ENCODE results near the gene SLC22A23. TPM values are rescaled to one million over a fixed set of nuclear protein-coding genes. Genes with fewer than 3 reads are reported as not detected.

SLC22A23 gene
- total RNA-seq, 1 donor from 2014 or later = 27.8 TPM

GRCh38 chr6:3346476-3346875 lies 110.4 kb downstream of the SLC22A23 start:
- Histone ChIP-seq H3K27me3 (ENCODE audit: low read depth) (no peaks in the 10 kb centered on the region), H3K9me3 (no peaks in the 10 kb centered on the region), H3K4me3 (no peak overlapping the region), H3K4me1 (peaks cover 30% of the 10 kb centered on the region), H3K27ac (no peak overlapping the region), H3K36me3 (no peaks in the 10 kb centered on the region)
- intact Hi-C loops (cut with DNase I) = no loop called here
- ATAC-seq (peak; percentile 6 to 31), DNase-seq (no peak)
- TF ChIP-seq CTCF (IDR thresholded peaks at IDR 0.05) = no peak

- ATAC-seq = peak; percentile 81 to 91
- Histone ChIP-seq H3K36me3 (no peaks in the 10 kb centered on the region), H3K4me1 (peaks cover 27% of the 10 kb centered on the region), H3K27ac (no peak overlapping the region), H3K4me3 (no peak overlapping the region), H3K9me3 (no peaks in the 10 kb centered on the region), H3K27me3 (ENCODE audit: low read depth) (no peaks in the 10 kb centered on the region)
- no peak for TF ChIP-seq CTCF (IDR thresholded peaks at IDR 0.05)
- intact Hi-C loops (cut with DNase I) = no loop called here
- DNase-seq = no peak
Measured at GRCh38 chr6:3345836-3346235, 111.0 kb downstream of the SLC22A23 start.

GRCh38 chr6:3343089-3343883 lies 113.6 kb downstream of the SLC22A23 start:
- Histone ChIP-seq H3K27me3 (ENCODE audit: low read depth) (no peaks in the 10 kb centered on the region), H3K36me3 (no peaks in the 10 kb centered on the region), H3K4me1 (peaks cover 30% of the 10 kb centered on the region), H3K9me3 (no peaks in the 10 kb centered on the region), H3K4me3 (no peak overlapping the region), H3K27ac (no peak overlapping the region)
- intact Hi-C loops (cut with DNase I) = no loop called here
- no peak for TF ChIP-seq CTCF (IDR thresholded peaks at IDR 0.05)
- ATAC-seq (no peak), DNase-seq (no peak)

GRCh38 chr6:3341467-3341866 lies 115.4 kb downstream of the SLC22A23 start:
- Histone ChIP-seq H3K4me3 (no peak overlapping the region), H3K27me3 (ENCODE audit: low read depth) (no peaks in the 10 kb centered on the region), H3K4me1 (peaks cover 43% of the 10 kb centered on the region), H3K36me3 (no peaks in the 10 kb centered on the region), H3K9me3 (no peaks in the 10 kb centered on the region), H3K27ac (peak overlapping the region; percentile 44)
- ATAC-seq = no peak
- TF ChIP-seq CTCF (IDR thresholded peaks at IDR 0.05) = no peak
- no peak for DNase-seq
- intact Hi-C loops (cut with DNase I) = no loop called here

- no peak for TF ChIP-seq CTCF (IDR thresholded peaks at IDR 0.05)
- Histone ChIP-seq H3K4me1 (peaks cover 39% of the 10 kb centered on the region), H3K4me3 (no peak overlapping the region), H3K36me3 (no peaks in the 10 kb centered on the region), H3K27ac (peak overlapping the region; percentile 44), H3K27me3 (ENCODE audit: low read depth) (no peaks in the 10 kb centered on the region), H3K9me3 (no peaks in the 10 kb centered on the region)
- intact Hi-C loops (cut with DNase I) = no loop called here
- ATAC-seq (no peak), DNase-seq (no peak)
Measured at GRCh38 chr6:3340894-3341293, 116.0 kb downstream of the SLC22A23 start.
